ENCODE results near the gene SLC16A13.
"Not testable (repeated sequence)": the region's sequence is repeated elsewhere in the genome, so short reads cannot be mapped to it uniquely, and the experiment has no call there.

The SLC16A13 gene

GRCh38 chr17:7083592-7083991, 47.8 kb downstream of the SLC16A13 start:
- DNase-seq (ENCODE audit: insufficient read length, low spot score) (no peak), FAIRE-seq (no peak)
- no peak for TF ChIP-seq CTCF (IDR thresholded peaks at IDR 0.05; ENCODE audit: insufficient read depth, missing control alignments)

- no peak for DNase-seq (ENCODE audit: insufficient read length, low spot score)
- no peak for TF ChIP-seq CTCF (IDR thresholded peaks at IDR 0.05; ENCODE audit: insufficient read depth, missing control alignments)
- FAIRE-seq = no peak
These were observed 48.3 kb downstream of the SLC16A13 start for GRCh38 chr17:7084088-7084487.

- not testable (repeated sequence) for FAIRE-seq; DNase-seq (ENCODE audit: insufficient read length, low spot score)
These were observed 52.6 kb downstream of the SLC16A13 start for GRCh38 chr17:7088442-7088841.

GRCh38 chr17:7089570-7089969, 53.8 kb downstream of the SLC16A13 start:
- not testable (repeated sequence) for FAIRE-seq; DNase-seq (ENCODE audit: insufficient read length, low spot score)

All from D721Med (cell line).